GM18505 (cell line): ENCODE data around the gene CD164.
"Not testable (repeated sequence)": the region's sequence is repeated elsewhere in the genome, so short reads cannot be mapped to it uniquely, and the experiment has no call there.

Experiments used
- ATAC-seq: cut with Tn5 transposase; IDR thresholded peaks from one replicate; pipeline ENCODE4 v1.9.1; 2021; ENCODE audit not compliant: unreplicated experiment
- POLR2A ChIP-seq: IDR thresholded peaks from 4 replicates; pipeline ENCODE4 v1.6.1; 2011; ENCODE audit warnings: borderline replicate concordance; ENCODE audit not compliant: insufficient read depth, insufficient read length; ENCODE audit errors: extremely low read depth

CD164 gene

DNA sequence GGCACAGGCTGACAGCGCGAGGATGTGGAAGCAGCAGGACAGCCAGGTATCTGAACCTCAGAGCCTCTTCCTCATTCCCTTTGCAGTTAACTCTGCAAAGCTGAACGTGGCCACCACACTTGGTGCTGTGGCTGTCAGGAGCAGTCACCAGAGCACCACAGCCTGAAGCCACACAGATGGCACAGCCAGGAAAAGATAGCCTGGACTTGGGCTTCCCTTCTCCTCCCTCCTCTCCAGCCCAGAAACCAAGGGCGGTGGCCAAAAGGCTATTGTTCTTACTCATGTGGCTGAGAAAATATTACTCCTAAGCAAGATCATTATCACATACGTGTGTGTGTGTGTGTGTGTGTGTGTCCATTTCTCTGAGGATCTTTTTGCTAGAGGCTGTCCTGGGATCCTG is 39.8 kb downstream of the CD164 start:
- ATAC-seq = no peak
- TF ChIP-seq POLR2A = no peak

DNA sequence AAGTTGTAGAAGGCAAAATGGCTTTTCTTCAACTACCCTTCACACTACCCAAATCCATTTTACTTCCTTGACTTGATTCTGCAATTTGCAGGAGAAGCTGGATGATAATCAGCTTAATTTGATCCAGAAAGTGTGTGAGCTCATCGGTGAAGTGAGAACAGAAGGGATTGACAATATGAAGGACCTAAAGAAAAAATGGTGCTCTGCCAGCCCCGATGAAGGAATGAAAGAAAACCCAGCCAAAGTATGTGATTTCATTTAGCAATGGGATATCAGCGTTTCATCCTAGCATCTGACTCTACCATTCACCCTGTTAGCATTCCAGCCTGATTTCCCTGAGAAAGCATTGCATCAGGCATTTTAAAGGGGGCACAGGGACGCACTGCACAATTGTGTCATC is 41.5 kb downstream of the CD164 start:
- TF ChIP-seq POLR2A = no peak
- no peak for ATAC-seq

DNA sequence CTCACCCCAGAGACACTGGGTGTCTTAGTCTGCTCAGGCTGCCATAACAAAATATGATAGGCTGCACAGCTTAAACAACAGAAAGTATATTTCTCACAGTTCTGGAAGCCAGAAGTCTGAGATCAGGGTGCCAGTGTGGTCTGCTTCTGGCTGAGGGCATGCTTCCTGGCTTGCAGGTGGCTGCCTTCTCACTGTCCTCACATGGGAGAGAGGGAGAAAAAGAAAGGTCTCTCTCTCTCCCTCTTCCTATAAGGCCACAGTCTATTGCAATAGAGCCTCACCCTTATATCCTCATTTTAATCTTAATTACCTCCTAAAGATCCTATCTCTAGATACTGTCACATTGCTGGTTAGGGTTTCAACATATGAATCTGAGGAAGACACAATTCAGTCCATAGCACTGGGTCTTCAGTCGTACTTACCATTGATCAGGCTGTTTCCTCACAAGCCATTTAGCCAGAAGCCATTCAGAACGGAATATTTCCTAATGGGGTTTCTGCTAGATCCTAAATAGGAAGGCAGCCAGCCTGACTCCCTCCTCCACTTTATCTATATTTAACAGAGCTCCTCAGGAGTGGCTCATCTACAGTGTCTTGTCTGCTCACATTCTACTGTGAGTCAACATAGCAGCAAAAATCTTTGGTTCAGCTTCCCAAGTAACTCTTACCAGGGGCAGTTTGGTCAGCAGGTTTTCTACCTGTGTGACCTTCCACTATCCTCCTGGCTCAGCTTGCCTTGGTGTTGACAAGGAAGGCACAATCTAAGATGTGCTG is 42.2 kb downstream of the CD164 start:
- no peak for ATAC-seq
- TF ChIP-seq POLR2A = no peak

- TF ChIP-seq POLR2A = no peak
- no peak for ATAC-seq
These were observed 45.9 kb downstream of the CD164 start for GRCh38 chr6:109336221-109336961.

DNA sequence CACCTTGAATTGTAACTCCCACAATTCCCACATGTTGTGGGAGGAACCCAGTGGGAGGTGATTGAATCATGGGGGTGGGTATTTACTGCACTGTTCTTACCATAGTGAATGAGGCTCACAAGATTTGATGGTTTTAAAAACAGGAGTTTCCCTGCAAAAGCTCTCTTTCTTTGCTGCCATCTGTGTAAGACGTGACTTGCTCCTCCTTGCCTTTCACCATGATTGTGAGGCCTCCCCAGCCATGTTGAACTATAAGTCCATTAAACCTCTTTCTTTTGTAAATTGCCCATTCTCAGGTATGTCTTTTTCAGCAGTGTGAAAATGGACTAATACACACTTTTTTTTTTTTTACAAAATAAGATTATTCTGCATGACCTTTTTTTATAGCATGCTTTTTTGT is 48.4 kb downstream of the CD164 start:
- not testable (repeated sequence) for ATAC-seq

DNA sequence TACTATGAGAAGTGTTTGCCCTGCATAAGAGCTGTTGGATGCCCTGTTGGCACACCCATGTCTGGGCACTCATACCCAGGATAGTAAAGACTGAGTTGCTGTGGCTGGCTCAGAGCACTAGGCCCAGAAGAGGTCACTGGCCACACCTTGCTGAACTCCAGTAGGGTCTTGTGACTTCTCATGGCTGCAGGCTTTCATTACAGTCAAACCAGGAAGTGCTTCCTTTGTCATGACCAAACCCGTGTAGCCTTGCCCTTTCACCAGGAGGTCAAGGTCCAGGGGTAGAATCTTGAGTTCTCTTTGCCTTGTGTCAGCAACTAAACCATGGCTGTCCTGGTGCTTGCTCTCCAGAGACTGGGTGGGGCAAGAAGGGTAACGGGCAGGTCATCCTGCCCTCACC is 49.5 kb downstream of the CD164 start:
- no peak for ATAC-seq
- no peak for TF ChIP-seq POLR2A

- ATAC-seq = no peak
- TF ChIP-seq POLR2A = no peak
These were observed 51.2 kb downstream of the CD164 start for GRCh38 chr6:109331081-109331480.

- ATAC-seq = no peak
- no peak for TF ChIP-seq POLR2A
These were observed 52.0 kb downstream of the CD164 start for GRCh38 chr6:109330263-109330662.

- no peak for TF ChIP-seq POLR2A
- ATAC-seq = no peak
These were observed 53.6 kb downstream of the CD164 start for GRCh38 chr6:109328629-109329028.

GRCh38 chr6:109327959-109328358 is 54.3 kb downstream of the CD164 start:
- no peak for ATAC-seq
- TF ChIP-seq POLR2A = no peak

GRCh38 chr6:109327491-109327890 is 54.8 kb downstream of the CD164 start:
- TF ChIP-seq POLR2A = no peak
- no peak for ATAC-seq

DNA sequence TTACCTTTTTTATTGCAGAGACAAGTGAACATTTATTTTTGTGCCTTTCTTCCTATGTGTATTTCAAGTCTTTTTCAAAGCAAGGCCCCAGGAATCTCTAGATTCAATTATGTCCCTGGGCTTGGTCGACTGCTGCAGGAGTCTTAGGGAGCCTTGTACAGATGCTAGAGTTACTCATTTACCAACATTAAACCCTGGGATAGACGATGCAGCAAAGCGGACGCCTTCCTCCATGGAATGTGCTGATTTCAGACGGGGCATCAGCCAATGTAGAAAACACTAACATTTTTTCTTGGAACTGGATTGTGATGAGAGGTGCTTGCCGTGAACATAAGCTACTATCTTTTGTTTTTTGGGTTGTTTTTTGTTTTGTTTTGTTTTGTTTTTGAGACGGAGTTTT is 55.9 kb downstream of the CD164 start:
- no peak for ATAC-seq

DNA sequence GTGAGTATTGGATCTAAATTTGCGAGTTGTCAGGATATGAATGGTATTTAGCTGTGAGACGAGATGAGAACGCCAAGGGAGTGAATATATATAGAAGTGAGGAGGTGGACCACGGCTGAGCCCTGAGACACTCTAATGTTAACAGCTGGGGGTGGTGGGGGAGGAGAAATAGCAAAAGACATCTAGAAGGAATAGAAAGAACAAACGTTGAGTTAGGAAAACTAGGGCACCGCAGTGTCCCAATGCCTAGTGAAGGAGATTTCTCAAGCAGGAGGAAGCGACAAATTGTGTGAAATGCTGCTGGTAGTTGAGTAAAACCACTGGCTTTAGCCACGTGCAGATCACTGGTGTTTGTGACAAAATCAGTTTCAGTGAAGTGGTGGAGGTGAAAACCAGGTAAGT is 56.9 kb downstream of the CD164 start:
- no peak for TF ChIP-seq POLR2A
- ATAC-seq = no peak

More for the DNA sequence above, 55.9 kb downstream of the CD164 start:
- no peak for TF ChIP-seq POLR2A

DNA sequence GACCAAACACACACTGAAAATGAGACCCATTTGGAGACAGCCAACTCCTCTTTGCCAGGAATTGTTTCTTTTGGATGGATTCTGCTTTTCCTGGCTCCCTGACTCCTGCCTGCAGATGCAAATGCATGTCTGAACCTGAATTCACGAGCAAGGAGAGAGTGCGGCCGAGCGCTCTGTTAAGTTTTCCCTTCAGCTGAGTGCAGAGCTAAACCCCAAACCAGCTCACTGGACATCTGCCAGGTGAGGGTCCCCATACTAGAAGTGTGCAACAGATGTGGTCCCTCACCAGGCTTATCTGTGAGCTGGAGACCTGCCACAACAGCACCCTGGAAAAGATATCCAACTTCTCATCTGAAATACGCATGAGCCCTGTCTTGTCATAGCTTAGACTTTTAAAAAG is 59.0 kb downstream of the CD164 start:
- TF ChIP-seq POLR2A = no peak
- ATAC-seq = no peak
